Rectal smooth muscle tissue (tissue), 1 donor: Measurements from ENCODE around the gene FOXD2.
A peak's percentile ranks its signal among the peaks of the same experiment; 100 is the strongest.

Experiments used
- H3K27ac ChIP-seq: one replicate; pipeline ENCODE4 v1.7.0; 2013; ENCODE audit warnings: low read depth, low read length, inconsistent platforms
- H3K27me3 ChIP-seq: one replicate; pipeline ENCODE4 v1.7.0; 2013; ENCODE audit warnings: low read length; ENCODE audit not compliant: control insufficient read depth, insufficient read depth
- H3K36me3 ChIP-seq: one replicate; pipeline ENCODE4 v1.7.0; 2013; ENCODE audit warnings: low read length; ENCODE audit not compliant: control insufficient read depth, insufficient read depth
- H3K4me1 ChIP-seq: one replicate; pipeline ENCODE4 v1.7.0; 2013; ENCODE audit warnings: low read length; ENCODE audit not compliant: control insufficient read depth, insufficient read depth
- H3K4me3 ChIP-seq: one replicate; pipeline ENCODE4 v1.7.0; 2013; ENCODE audit warnings: low read length
- H3K9ac ChIP-seq: one replicate; pipeline ENCODE4 v1.7.0; 2013; ENCODE audit warnings: low read length

FOXD2 gene

DNA sequence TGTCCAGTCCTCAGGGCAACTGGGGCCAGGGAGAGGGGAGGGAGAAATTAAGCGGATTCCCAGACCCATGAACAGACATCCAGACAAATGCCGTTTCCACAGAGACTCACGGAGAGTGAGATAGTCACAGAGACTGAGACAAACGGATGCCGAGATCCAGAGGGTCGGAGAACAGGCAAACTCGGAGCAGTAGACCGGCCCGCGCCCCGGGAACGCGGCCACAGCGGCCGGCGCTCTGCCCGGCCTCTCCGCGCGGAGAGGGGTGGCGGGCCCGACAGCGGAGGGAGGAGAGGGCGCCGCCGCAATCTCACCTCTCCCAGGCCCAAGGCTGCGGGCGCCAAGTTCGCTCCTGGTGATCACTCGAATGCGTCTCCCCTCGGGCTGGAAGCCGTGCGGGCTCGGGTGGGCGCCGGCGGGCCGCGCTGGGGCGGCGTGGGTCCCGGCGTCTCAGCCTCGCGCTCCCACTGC, 831 bp upstream of the FOXD2 start:
- H3K4me1 ChIP-seq, result no peaks in the 10 kb centered on the region
- peak overlapping the region; percentile 64 for H3K9ac ChIP-seq
- H3K27me3 ChIP-seq, result peaks cover 34% of the 10 kb centered on the region
- H3K4me3 ChIP-seq, result peak overlapping the region; percentile 76
- H3K27ac ChIP-seq, result no peak overlapping the region
- H3K36me3 ChIP-seq, result no peaks in the 10 kb centered on the region

DNA sequence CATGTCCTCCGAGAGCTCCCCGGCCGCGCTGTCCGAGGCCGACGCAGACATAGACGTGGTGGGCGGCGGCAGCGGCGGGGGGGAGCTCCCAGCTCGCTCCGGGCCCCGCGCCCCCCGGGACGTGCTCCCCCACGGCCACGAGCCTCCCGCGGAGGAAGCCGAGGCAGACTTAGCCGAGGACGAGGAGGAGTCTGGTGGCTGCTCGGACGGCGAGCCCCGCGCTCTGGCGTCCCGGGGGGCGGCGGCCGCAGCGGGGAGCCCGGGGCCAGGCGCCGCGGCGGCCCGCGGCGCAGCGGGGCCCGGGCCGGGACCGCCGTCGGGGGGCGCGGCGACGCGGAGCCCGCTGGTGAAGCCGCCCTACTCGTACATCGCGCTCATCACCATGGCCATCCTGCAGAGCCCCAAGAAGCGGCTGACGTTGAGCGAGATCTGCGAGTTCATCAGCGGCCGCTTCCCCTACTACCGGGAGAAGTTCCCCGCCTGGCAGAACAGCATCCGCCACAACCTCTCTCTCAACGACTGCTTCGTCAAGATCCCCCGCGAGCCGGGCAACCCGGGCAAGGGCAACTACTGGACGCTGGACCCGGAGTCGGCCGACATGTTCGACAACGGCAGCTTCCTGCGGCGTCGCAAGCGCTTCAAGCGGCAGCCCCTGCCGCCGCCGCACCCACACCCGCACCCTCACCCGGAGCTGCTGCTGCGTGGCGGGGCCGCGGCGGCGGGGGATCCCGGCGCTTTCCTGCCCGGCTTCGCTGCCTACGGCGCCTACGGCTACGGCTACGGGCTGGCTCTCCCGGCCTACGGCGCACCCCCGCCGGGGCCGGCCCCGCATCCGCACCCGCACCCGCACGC, 547 bp downstream of the FOXD2 start:
- Histone ChIP-seq H3K4me3 (peak overlapping the region; percentile 76), H3K9ac (no peak overlapping the region), H3K27ac (no peak overlapping the region)

DNA sequence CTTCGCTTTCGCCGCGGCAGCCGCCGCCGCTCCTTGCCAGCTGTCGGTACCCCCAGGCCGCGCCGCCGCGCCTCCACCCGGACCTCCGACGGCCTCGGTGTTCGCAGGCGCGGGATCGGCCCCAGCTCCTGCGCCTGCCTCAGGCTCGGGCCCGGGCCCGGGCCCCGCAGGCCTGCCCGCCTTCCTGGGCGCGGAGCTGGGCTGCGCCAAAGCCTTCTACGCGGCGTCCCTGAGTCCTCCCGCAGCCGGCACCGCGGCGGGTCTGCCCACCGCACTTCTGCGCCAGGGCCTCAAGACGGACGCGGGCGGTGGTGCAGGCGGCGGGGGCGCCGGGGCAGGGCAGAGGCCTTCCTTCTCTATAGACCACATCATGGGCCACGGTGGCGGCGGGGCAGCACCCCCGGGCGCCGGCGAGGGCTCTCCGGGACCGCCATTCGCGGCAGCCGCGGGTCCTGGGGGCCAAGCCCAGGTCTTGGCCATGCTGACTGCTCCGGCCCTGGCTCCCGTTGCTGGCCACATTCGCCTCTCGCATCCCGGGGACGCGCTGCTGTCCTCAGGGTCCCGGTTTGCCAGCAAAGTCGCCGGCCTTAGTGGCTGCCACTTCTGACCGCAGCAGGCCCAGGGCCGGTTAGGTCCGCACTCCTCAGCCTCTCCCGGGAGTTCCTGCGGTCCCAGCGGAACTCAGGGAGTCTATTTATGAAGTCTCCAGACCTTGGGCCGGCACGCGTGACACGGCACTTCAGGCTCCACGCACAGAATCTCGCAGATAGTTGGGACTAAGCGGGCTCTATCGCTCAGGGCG, 1.4 kb downstream of the FOXD2 start:
- Histone ChIP-seq H3K27me3 (peaks cover 34% of the 10 kb centered on the region), H3K36me3 (no peaks in the 10 kb centered on the region), H3K27ac (no peak overlapping the region), H3K4me3 (peak overlapping the region; percentile 45), H3K9ac (no peak overlapping the region), H3K4me1 (no peaks in the 10 kb centered on the region)

More for the DNA sequence above, 547 bp downstream of the FOXD2 start:
- no peaks in the 10 kb centered on the region for H3K36me3 ChIP-seq
- H3K27me3 ChIP-seq, result peaks cover 30% of the 10 kb centered on the region
- no peaks in the 10 kb centered on the region for H3K4me1 ChIP-seq

DNA sequence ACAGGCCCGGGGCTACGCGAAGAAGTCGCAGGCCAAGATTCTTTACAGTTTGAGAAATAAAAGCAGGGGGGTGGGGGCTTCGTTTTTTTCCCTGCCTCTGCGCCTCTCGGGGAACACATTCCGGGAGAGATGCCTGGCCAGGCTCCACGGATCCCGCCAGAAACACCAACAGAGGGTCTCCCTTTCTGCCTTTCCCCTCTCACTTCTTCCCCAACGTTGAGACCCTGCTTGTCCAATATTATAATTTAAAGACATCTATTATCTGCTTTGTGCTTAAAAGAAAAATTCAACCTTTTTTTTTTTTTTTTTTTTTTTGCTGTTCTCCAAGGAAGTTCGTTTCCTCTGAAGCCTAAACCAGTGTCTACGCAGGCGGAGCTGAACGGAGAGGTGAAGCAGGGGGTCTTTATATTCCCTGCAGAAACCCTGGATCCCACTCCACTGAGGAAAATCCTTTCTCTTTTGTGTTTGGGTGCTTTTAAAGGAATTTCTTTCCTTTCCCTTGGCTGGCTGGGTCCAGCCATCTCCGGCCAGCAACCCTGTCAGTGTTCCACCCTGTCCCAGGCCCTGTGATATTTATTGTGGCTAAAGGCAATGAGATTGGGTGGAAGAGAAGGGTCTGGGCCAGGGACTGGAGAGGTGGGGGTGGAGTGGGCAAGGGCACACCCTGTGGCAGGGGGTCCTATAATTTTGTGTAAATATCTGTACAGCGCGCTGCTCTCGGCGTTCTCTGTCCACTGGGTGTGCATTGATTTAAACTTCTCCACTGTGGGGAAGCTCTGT, 2.2 kb downstream of the FOXD2 start:
- Histone ChIP-seq H3K27me3 (peaks cover 39% of the 10 kb centered on the region), H3K4me3 (peak overlapping the region; percentile 45), H3K36me3 (no peaks in the 10 kb centered on the region), H3K27ac (no peak overlapping the region), H3K4me1 (peaks cover 3% of the 10 kb centered on the region), H3K9ac (peak overlapping the region; percentile 39)

DNA sequence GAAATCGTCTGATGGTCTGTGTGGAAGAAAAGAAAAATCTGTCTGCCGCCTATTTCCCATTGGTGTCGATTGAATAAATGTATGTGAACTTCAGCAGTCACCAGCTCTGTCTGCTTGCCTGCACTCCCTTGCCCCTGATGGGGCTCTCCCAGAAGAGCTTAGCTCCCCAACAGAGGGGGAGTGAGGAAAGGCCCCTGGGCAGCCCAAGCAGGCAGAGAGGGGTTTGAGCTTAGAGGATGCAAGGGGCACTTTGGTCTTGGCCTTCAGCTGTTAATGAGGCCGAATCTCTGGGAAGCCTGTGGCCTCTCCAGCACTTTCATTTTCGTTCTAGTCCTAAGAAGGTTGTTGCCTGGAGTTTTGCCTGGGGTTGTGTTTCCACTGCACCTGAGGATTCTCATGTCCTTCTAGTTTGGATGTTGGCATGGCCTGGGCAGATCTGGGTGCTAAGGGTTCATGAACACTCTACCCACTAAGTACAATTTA, 2.8 kb downstream of the FOXD2 start:
- no peak overlapping the region for H3K27ac ChIP-seq
- peaks cover 42% of the 10 kb centered on the region for H3K27me3 ChIP-seq
- no peaks in the 10 kb centered on the region for H3K36me3 ChIP-seq
- H3K4me3 ChIP-seq, result peak overlapping the region; percentile 35
- peak overlapping the region; percentile 51 for H3K9ac ChIP-seq
- H3K4me1 ChIP-seq, result peaks cover 3% of the 10 kb centered on the region

DNA sequence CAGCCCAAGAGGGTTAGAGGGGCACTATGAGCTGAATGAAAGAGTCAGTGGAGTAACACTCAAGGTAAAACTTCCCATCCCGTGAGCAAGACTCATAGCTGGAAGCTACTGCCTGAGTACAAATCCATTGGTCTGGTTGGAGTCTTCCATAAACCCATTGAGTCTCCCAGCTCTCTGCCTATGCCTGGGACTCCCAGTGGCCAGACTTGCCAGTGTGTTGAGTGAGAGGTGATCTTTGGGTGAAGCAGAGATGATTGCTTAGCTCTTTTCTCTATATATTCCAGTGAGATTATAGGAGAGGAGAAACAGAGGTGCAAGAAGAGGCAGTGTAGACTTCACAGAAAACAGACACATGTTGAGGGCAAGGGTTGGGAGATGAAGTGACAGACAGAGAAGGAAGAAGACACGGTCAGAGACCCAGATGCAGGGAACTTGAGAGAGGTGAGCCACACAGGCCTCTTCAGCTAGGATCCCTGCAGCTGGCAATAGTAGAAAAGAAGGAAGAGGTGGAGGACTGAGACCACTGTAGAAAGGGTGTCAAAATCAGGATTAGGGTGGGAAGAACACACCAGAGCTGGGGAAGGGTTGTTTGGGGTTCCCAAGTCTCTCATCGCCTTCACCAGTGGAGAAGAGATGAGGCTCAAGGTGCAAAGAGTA, 3.7 kb downstream of the FOXD2 start:
- no peaks in the 10 kb centered on the region for H3K36me3 ChIP-seq
- H3K9ac ChIP-seq, result no peak overlapping the region
- no peak overlapping the region for H3K27ac ChIP-seq
- peak overlapping the region; percentile 35 for H3K4me3 ChIP-seq
- H3K4me1 ChIP-seq, result peaks cover 3% of the 10 kb centered on the region
- peaks cover 45% of the 10 kb centered on the region for H3K27me3 ChIP-seq

DNA sequence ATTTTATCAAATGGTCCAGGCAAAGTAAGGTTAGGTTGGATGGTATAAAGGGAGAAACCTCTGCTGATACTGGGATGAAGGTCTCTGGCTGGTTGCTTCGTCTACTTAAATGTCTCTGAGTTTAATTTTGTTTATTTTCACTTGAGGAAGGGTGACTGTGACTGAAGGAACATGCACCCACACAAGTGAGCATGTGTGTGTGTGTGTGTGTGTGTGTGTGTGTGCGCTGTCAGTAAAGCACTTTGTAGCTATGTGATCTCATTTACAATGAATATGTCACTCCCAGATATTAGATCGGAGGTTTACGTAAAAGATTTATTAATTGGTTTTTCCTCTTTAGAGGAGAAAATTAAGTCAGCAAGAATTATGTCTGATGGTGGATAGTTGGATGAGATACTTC, 4.4 kb downstream of the FOXD2 start:
- Histone ChIP-seq H3K4me1 (peaks cover 3% of the 10 kb centered on the region), H3K36me3 (no peaks in the 10 kb centered on the region), H3K27ac (no peak overlapping the region), H3K4me3 (no peak overlapping the region), H3K27me3 (peaks cover 46% of the 10 kb centered on the region), H3K9ac (no peak overlapping the region)

DNA sequence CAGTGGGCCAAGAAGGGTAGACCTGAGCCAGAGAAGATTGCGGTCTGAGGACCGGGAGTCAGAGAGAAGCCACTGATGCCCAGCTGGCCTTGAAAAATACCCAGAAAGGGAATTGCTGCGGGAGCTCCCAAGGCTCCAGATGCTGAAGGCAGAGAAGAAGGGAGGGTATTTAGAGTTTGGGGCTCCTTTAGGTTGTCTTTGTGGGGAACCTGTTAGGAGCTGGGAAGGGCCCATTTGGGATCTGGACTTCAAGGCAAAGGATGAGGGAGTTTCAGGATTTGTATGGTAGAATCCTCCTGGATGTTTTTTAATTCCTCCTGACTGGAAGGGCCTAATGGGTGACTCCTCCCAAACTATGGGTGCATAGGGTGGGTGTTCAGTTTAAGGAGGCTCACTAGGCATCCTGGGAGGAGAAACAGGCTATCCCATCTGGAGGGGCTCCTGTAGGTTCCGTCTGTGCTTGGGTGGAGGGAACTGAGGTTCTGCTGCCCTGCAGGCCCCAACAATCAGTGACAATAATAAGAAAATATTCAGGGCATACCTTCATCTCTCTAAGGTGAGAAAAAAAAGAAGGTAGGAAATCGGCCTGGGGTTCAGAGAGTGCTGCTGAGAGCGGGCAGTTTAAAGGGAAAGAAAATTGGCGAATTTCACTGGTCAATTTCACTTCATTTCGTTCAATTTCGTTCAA, 5.1 kb downstream of the FOXD2 start:
- Histone ChIP-seq H3K27me3 (peaks cover 50% of the 10 kb centered on the region), H3K4me1 (peaks cover 3% of the 10 kb centered on the region), H3K9ac (no peak overlapping the region), H3K4me3 (no peak overlapping the region), H3K36me3 (no peaks in the 10 kb centered on the region), H3K27ac (no peak overlapping the region)

DNA sequence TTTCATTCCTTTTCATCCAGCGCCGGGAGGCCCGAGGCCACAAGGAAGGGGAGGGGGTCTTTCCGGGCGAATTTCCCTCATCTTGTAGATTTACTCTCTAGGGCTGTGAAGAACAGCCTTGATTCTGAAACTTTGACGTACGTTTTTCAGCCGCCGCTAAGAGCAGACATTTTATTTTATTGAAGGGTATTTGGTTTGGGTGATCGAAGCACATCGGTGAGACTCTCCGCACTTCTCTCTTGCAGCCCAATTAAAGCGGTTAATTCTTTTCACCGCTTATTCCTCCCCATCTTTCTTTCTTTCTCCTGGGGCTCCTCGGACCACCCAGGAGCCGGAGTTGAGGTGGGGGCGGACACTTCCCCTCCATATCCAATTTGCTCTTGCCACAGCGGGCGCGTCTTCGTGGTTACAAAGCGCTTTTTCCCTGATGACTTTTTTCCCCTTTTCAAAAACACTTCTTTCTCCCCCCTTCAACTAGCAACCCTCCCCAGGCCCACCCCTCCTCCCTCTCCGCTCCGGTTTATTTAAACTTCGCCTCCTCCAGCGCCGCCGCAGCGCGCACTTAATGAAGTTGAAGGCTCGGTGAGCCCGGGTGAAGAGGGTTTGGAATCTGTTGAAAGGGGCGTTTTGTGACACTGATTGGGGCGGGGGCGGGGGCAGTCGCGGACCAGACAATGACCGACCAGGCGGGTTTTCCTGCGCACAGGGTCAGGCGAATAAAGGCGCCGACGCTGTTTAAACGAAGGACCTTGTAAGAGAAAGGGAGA, 5.9 kb downstream of the FOXD2 start:
- Histone ChIP-seq H3K36me3 (no peaks in the 10 kb centered on the region), H3K27me3 (peaks cover 57% of the 10 kb centered on the region), H3K4me1 (peaks cover 3% of the 10 kb centered on the region), H3K4me3 (peak overlapping the region; percentile 66), H3K9ac (no peak overlapping the region), H3K27ac (no peak overlapping the region)

DNA sequence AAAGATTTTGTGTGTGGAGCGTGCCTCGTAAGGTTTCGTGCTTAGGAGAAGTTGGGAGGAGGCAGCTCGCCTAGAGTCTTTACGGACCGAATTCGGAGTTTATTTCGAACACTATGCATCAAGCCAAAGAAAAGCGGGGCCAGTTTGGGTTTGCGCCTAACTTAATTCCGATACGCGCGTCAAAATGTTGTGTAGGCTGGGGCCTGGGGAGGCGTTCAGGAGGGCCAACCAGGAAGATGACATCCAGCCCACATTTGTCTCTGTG, 6.4 kb downstream of the FOXD2 start:
- Histone ChIP-seq H3K36me3 (no peaks in the 10 kb centered on the region), H3K27ac (no peak overlapping the region), H3K9ac (no peak overlapping the region), H3K4me1 (peaks cover 3% of the 10 kb centered on the region), H3K27me3 (peaks cover 56% of the 10 kb centered on the region), H3K4me3 (peak overlapping the region; percentile 66)
